Mesendoderm (in vitro differentiated cells): Measurements from ENCODE around the gene PHYHD1.

Source experiments
- DNase-seq: peaks from one replicate; pipeline ENCODE4 v3.0.0; 2013
- H2AK5ac ChIP-seq: 2 replicates; pipeline ENCODE4 v1.6.1; 2013; ENCODE audit warnings: low read length, inconsistent platforms
- H2BK120ac ChIP-seq: 2 replicates; pipeline ENCODE4 v1.6.1; 2013; ENCODE audit warnings: low read depth, mild to moderate bottlenecking, low read length, moderate library complexity, mixed read lengths
- H2BK15ac ChIP-seq: replicated peaks from 2 replicates; pipeline ENCODE4 v1.6.1; 2013; ENCODE audit warnings: low read depth, mild to moderate bottlenecking, moderate library complexity
- H2BK5ac ChIP-seq: 2 replicates; pipeline ENCODE4 v1.6.1; 2013; ENCODE audit warnings: low read length, inconsistent platforms
- H3K18ac ChIP-seq: 2 replicates; pipeline ENCODE4 v1.6.1; 2013; ENCODE audit warnings: mild to moderate bottlenecking, low read length, mixed read lengths
- H3K23ac ChIP-seq: one replicate; pipeline ENCODE4 v1.6.1; 2013; ENCODE audit warnings: low read length
- H3K27ac ChIP-seq: 2 replicates; pipeline ENCODE4 v1.5.1; 2013; ENCODE audit warnings: low read depth, mild to moderate bottlenecking, inconsistent platforms, low read length, moderate library complexity
- H3K27me3 ChIP-seq: 2 replicates; pipeline ENCODE4 v1.6.1; 2013; ENCODE audit warnings: low read length, control low read depth, mild to moderate bottlenecking, inconsistent platforms; ENCODE audit not compliant: insufficient read depth, poor library complexity
- H3K36me3 ChIP-seq: 2 replicates; pipeline ENCODE4 v1.6.1; 2013; ENCODE audit warnings: low read length, inconsistent platforms; ENCODE audit not compliant: control insufficient read depth, insufficient read depth
- H3K4ac ChIP-seq: one replicate; pipeline ENCODE4 v1.6.1; 2013; ENCODE audit warnings: low read depth, mild to moderate bottlenecking, low read length, moderate library complexity
- H3K4me1 ChIP-seq: 2 replicates; pipeline ENCODE4 v1.6.1; 2013; ENCODE audit warnings: low read depth, low read length, inconsistent platforms; ENCODE audit not compliant: control insufficient read depth
- H3K4me2 ChIP-seq: 2 replicates; pipeline ENCODE4 v1.6.1; 2013; ENCODE audit warnings: low read length
- H3K4me3 ChIP-seq: 2 replicates; pipeline ENCODE4 v1.5.1; 2013; ENCODE audit warnings: mild to moderate bottlenecking, low read length
- H3K56ac ChIP-seq: one replicate; pipeline ENCODE4 v1.6.1; 2013; ENCODE audit warnings: low read length
- H3K79me1 ChIP-seq: 2 replicates; pipeline ENCODE4 v1.6.1; 2013; ENCODE audit warnings: low read length, inconsistent platforms
- H3K79me2 ChIP-seq: 2 replicates; pipeline ENCODE4 v1.6.1; 2013; ENCODE audit warnings: mild to moderate bottlenecking, low read length; ENCODE audit not compliant: control insufficient read depth, insufficient read depth
- H3K9ac ChIP-seq: 2 replicates; pipeline ENCODE4 v1.6.1; 2013; ENCODE audit warnings: low read length, inconsistent platforms
- H4K5ac ChIP-seq: one replicate; pipeline ENCODE4 v1.6.1; 2013; ENCODE audit warnings: low read length
- H4K8ac ChIP-seq: one replicate; pipeline ENCODE4 v1.6.1; 2013; ENCODE audit warnings: low read depth, mild to moderate bottlenecking, control low read depth, low read length, moderate library complexity
- WGBS: extraction: QIAGEN DNeasy Blood & Tissue Kit; methylation state at CpG from one replicate; pipeline ENCODE4 v1.1.7; 2013; ENCODE audit warnings: low lambda C conversion rate, missing lambda C conversion rate; ENCODE audit not compliant: insufficient coverage; ENCODE audit errors: extremely low coverage; 5-methylcytosine and 5-hydroxymethylcytosine counted together

The PHYHD1 gene

DNA sequence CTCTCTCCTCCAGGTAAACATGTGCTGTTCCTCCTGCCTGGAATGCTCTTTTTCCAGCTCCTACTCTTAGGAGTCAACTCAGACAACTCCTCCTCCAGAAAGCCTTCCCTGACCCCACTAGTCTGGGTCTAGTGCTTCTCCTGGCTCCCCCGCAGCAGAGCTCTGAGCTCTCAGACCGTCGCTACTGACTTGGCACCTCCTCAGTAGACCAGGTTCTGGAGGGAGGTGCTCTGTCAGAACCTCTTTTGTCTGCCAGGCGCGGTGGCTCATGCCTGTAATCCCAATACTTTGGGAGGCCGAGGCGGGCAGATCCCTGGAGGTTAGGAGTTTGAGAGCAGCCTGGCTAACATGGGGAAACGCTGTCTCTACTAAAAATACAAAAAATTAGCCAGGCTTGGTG, 35.4 kb upstream of the PHYHD1 start:
- Histone ChIP-seq H3K4ac (no peak overlapping the region), H3K79me2 (peaks cover 65% of the 10 kb centered on the region), H3K79me1 (peaks cover 29% of the 10 kb centered on the region), H2BK5ac (no peak overlapping the region), H4K8ac (no peak overlapping the region), H2AK5ac (no peak overlapping the region), H3K27me3 (no peaks in the 10 kb centered on the region), H2BK120ac (no peak overlapping the region), H3K9ac (peak overlapping the region; percentile 40), H4K5ac (no peak overlapping the region), H3K4me3 (no peak overlapping the region), H3K27ac (no peak overlapping the region), H2BK15ac (no peak overlapping the region), H3K18ac (no peak overlapping the region), H3K36me3 (peaks cover 9% of the 10 kb centered on the region), H3K4me2 (no peak overlapping the region), H3K23ac (no peak overlapping the region), H3K4me1 (peaks cover 19% of the 10 kb centered on the region), H3K56ac (peak overlapping the region; percentile 69)
- no CpG with 5 or more reads among the region's 8 CpGs for WGBS
- DNase-seq: no peak

DNA sequence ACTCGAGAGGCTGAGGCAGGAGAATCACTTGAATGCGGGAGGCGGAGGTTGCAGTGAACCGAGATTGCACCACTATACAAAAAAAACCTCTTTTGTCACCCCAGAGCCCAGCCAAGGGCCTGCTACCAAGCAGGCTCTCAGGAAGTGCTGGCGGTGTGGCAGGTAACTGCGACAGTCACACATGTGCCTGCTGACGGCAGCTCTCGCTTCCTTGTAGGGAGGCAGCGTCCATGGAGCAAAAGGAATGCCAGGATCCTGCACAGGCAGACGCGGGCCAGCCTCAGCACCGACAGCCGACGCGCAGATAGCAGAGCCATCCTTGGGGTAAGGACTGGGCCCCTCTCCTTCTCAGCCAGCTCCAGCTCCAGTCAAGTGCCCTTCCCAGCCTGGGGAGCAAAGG, 35.0 kb upstream of the PHYHD1 start:
- Histone ChIP-seq H2BK120ac (no peak overlapping the region), H3K56ac (peak overlapping the region; percentile 58), H3K79me2 (peaks cover 68% of the 10 kb centered on the region), H4K8ac (no peak overlapping the region), H3K4me1 (peaks cover 19% of the 10 kb centered on the region), H3K23ac (no peak overlapping the region), H4K5ac (no peak overlapping the region), H3K18ac (no peak overlapping the region), H3K4me2 (no peak overlapping the region), H2AK5ac (no peak overlapping the region), H3K36me3 (peaks cover 11% of the 10 kb centered on the region), H3K4ac (no peak overlapping the region), H3K9ac (no peak overlapping the region), H3K4me3 (no peak overlapping the region), H2BK5ac (no peak overlapping the region), H3K27me3 (no peaks in the 10 kb centered on the region), H3K79me1 (peaks cover 30% of the 10 kb centered on the region), H2BK15ac (no peak overlapping the region), H3K27ac (no peak overlapping the region)
- DNase-seq: no peak
- WGBS: no CpG with 5 or more reads among the region's 15 CpGs

DNA sequence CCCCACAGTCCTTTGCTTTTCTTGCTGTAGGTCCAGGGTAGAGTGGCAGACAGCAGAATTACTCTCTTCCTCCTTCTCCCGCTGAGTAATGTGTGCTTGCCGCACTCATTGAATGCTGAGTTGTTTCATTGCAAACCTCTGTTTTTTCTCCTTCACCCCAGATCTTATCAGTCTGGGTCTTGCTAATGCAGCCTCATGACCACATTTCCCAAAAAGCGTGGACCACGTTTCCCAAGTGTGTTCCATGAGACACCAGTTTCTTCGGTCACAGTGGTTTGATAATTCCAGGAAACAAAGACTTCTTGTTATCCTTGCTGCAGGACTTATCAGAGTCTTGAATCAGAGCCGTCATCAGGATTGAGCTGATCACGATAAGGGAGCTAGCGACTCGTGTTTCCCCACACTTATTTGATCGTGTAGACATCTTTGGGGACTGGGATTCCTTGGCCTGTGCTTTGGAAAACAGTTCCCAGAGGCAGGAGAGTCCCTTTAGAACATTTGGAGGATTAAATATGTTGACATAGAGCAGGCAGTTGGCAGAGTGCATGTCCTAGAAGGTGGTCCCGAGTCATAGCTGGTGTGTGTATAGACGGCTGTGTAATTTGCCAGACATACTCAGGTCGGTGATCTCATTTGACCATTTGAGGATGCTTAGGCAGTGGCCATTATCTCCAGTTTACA, 34.4 kb upstream of the PHYHD1 start:
- Histone ChIP-seq H3K4me3 (no peak overlapping the region), H4K8ac (no peak overlapping the region), H3K79me1 (peaks cover 29% of the 10 kb centered on the region), H3K79me2 (peaks cover 68% of the 10 kb centered on the region), H3K4me2 (no peak overlapping the region), H3K27me3 (no peaks in the 10 kb centered on the region), H3K27ac (peak overlapping the region; percentile 35), H3K9ac (no peak overlapping the region), H3K23ac (no peak overlapping the region), H2BK5ac (no peak overlapping the region), H3K4me1 (peaks cover 19% of the 10 kb centered on the region), H3K18ac (no peak overlapping the region), H3K4ac (no peak overlapping the region), H2BK120ac (no peak overlapping the region), H3K36me3 (peaks cover 11% of the 10 kb centered on the region), H2BK15ac (no peak overlapping the region), H4K5ac (no peak overlapping the region), H2AK5ac (no peak overlapping the region), H3K56ac (peak overlapping the region; percentile 58)
- no CpG with 5 or more reads among the region's 13 CpGs for WGBS
- no peak for DNase-seq

DNA sequence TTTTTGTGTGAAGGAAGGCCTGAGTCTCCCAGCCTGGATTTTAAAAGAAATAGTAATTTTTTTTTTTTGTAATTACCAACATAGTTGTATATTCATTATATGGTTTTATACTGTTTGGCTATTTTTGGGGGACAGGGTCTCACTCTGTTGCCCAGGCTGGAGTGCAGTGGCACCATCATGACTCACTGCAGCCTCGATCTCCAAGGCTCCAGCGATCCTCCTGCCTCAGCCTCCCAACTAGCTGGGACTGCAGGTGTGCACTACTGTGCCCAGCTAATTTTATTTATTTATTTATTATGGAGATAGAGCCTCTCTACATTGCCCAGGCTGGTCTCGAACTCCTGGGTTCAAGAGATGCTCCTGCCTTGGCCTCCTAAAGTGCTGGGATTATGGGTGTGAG, 33.7 kb upstream of the PHYHD1 start:
- H4K8ac ChIP-seq: no peak overlapping the region
- no peak overlapping the region for H4K5ac ChIP-seq
- H3K4me1 ChIP-seq: peaks cover 19% of the 10 kb centered on the region
- peaks cover 75% of the 10 kb centered on the region for H3K79me2 ChIP-seq
- H3K27me3 ChIP-seq: no peaks in the 10 kb centered on the region
- no peak overlapping the region for H2BK15ac ChIP-seq
- H3K27ac ChIP-seq: no peak overlapping the region
- H3K79me1 ChIP-seq: peaks cover 36% of the 10 kb centered on the region
- no peak for DNase-seq
- H3K9ac ChIP-seq: no peak overlapping the region
- no peak overlapping the region for H3K4me3 ChIP-seq
- WGBS: no CpG with 5 or more reads among the region's 3 CpGs
- no peak overlapping the region for H3K18ac ChIP-seq
- no peak overlapping the region for H2AK5ac ChIP-seq
- H2BK5ac ChIP-seq: no peak overlapping the region
- peaks cover 17% of the 10 kb centered on the region for H3K36me3 ChIP-seq
- H2BK120ac ChIP-seq: no peak overlapping the region
- no peak overlapping the region for H3K4ac ChIP-seq
- H3K23ac ChIP-seq: no peak overlapping the region
- no peak overlapping the region for H3K4me2 ChIP-seq
- no peak overlapping the region for H3K56ac ChIP-seq

DNA sequence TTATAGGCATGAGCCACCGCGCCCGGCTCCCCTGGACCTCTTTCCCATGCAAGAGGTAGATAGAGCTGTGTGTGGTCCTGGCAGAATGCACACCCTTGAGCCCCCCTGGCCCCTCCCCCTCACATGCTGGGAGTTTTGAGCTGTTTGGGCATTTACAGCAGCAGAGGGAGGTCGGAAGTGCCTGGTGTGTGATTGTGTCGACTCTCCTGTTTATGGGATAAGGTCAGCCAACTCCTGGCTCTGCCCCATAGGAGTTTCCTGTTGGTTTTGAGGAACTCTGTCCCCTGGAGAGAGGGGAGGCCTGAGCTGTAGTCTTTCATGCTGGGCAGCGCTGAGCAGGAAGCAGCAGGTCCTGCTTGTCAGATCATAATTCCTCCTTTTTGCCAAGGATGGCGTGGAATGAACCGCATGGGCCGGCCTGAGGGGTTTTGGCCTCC, 32.9 kb upstream of the PHYHD1 start:
- Histone ChIP-seq H3K4ac (no peak overlapping the region), H3K4me1 (peaks cover 19% of the 10 kb centered on the region), H3K36me3 (peaks cover 19% of the 10 kb centered on the region), H3K79me1 (peaks cover 42% of the 10 kb centered on the region), H3K4me2 (no peak overlapping the region), H3K23ac (no peak overlapping the region), H3K27ac (peak overlapping the region; percentile 47), H3K9ac (peak overlapping the region; percentile 51), H3K18ac (no peak overlapping the region), H3K27me3 (no peaks in the 10 kb centered on the region), H2BK120ac (no peak overlapping the region), H3K4me3 (no peak overlapping the region), H4K5ac (no peak overlapping the region), H2AK5ac (peak overlapping the region; percentile 72), H2BK5ac (peak overlapping the region; percentile 90), H4K8ac (no peak overlapping the region), H3K79me2 (peaks cover 73% of the 10 kb centered on the region), H3K56ac (peak overlapping the region; percentile 66), H2BK15ac (no peak overlapping the region)
- DNase-seq: peak; percentile 89
- WGBS: no CpG with 5 or more reads among the region's 9 CpGs
